ENCODE data around the gene SMAD6.

DNA sequence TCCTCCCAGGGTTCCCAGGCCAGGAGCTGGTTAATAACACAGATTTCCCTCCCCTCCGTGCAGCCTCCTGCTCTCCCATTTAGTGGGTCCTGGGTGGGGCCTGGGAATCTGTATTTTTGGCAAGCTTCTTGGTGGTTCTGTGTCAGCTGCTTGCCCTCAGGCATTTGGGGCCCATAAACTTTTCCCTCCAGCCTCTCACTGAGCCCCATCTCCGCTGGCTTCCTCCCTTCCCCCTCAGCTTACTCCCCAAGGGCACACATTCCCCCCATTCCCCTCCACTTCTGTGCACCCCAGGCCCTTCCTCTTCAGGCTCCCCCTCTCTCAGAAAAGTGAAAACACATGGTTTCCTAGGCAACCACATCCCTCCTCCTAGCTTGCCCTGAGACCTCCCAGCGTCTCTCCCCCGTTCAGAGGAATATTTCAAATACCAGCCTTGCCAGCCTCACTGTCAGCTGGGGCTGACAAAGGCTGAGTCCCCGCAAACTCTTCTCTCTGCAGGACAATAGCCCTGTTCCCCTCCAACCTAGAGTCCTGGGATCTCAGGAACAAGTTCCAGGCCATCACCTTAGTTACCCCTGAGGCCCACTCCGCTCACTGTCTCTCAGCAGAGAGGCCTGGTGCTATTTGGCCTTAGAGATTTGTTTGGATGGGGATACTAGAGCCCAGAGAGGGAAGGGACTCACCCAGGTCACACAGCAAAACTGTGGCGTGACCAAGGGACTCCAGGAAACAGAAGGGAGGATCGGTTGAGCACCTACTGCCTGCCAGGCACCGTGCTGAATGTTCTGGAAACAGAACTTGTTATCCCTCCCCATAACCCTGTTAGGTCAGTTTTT lies 44.6 kb upstream of the SMAD6 start:
- TF ChIP-seq, protein P1, sequence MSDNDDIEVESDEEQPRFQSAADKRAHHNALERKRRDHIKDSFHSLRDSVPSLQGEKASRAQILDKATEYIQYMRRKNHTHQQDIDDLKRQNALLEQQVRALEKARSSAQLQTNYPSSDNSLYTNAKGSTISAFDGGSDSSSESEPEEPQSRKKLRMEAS (IDR thresholded peaks at IDR 0.05; ENCODE audit: low read depth), result no peak
- no peak for TF ChIP-seq RCOR1 (IDR thresholded peaks at IDR 0.05; ENCODE audit: low read length)
- TF ChIP-seq, protein P2, sequence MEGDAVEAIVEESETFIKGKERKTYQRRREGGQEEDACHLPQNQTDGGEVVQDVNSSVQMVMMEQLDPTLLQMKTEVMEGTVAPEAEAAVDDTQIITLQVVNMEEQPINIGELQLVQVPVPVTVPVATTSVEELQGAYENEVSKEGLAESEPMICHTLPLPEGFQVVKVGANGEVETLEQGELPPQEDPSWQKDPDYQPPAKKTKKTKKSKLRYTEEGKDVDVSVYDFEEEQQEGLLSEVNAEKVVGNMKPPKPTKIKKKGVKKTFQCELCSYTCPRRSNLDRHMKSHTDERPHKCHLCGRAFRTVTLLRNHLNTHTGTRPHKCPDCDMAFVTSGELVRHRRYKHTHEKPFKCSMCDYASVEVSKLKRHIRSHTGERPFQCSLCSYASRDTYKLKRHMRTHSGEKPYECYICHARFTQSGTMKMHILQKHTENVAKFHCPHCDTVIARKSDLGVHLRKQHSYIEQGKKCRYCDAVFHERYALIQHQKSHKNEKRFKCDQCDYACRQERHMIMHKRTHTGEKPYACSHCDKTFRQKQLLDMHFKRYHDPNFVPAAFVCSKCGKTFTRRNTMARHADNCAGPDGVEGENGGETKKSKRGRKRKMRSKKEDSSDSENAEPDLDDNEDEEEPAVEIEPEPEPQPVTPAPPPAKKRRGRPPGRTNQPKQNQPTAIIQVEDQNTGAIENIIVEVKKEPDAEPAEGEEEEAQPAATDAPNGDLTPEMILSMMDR (IDR thresholded peaks at IDR 0.05), result no peak
- no peak for TF ChIP-seq POLR2AphosphoS5 (IDR thresholded peaks at IDR 0.05; ENCODE audit: low read depth, low read length)
- TF ChIP-seq TAF1 (IDR thresholded peaks at IDR 0.05; ENCODE audit: borderline replicate concordance, low read depth, low read length), result no peak
- TF ChIP-seq, protein P3, sequence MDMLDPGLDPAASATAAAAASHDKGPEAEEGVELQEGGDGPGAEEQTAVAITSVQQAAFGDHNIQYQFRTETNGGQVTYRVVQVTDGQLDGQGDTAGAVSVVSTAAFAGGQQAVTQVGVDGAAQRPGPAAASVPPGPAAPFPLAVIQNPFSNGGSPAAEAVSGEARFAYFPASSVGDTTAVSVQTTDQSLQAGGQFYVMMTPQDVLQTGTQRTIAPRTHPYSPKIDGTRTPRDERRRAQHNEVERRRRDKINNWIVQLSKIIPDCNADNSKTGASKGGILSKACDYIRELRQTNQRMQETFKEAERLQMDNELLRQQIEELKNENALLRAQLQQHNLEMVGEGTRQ (IDR thresholded peaks at IDR 0.05; ENCODE audit: borderline replicate concordance, low read depth, low read length), result no peak
- TF ChIP-seq YY1 (IDR thresholded peaks at IDR 0.05; ENCODE audit: low read depth), result no peak
- TF ChIP-seq GABPA (IDR thresholded peaks at IDR 0.05; ENCODE audit: low read depth), result no peak
- no peak for TF ChIP-seq RFX5 (IDR thresholded peaks at IDR 0.05; ENCODE audit: low read length)

All from SK-N-SH (cell line).